HEK293T (cell line): ENCODE data around the gene ATG2A.

ENCODE experiments used
- ARNT ChIP-seq: fragments of 450-650 bp; IDR thresholded peaks from 2 replicates; pipeline ENCODE4 v1.6.1; 2017; ENCODE audit warnings: mild to moderate bottlenecking
- BHLHE40 ChIP-seq: fragments of 450-650 bp; IDR thresholded peaks from 2 replicates; pipeline ENCODE4 v1.6.1; 2016; ENCODE audit warnings: mild to moderate bottlenecking, moderate library complexity, borderline replicate concordance
- ELF4 ChIP-seq: fragments of 450-650 bp; IDR thresholded peaks from 2 replicates; pipeline ENCODE4 v1.6.1; 2017; ENCODE audit warnings: antibody characterized with exemption
- FOXA1 ChIP-seq: fragments of 450-650 bp; IDR thresholded peaks from 2 replicates; pipeline ENCODE4 v1.6.1; 2016; ENCODE audit warnings: mild to moderate bottlenecking
- FOXK2 ChIP-seq: fragments of 450-650 bp; IDR thresholded peaks from 2 replicates; pipeline ENCODE4 v1.6.1; 2016; ENCODE audit warnings: mild to moderate bottlenecking
- FOXM1 ChIP-seq: fragments of 450-650 bp; IDR thresholded peaks from 2 replicates; pipeline ENCODE4 v1.6.1; 2017; ENCODE audit warnings: mild to moderate bottlenecking, borderline replicate concordance
- HDGF ChIP-seq: fragments of 450-650 bp; IDR thresholded peaks from 2 replicates; pipeline ENCODE4 v1.6.1; 2017; ENCODE audit warnings: antibody characterized with exemption, borderline replicate concordance
- SP1 ChIP-seq: fragments of 450-650 bp; IDR thresholded peaks from 2 replicates; pipeline ENCODE4 v1.6.1; 2017
- TARDBP ChIP-seq: fragments of 450-650 bp; IDR thresholded peaks from 2 replicates; pipeline ENCODE4 v1.6.1; 2016
- TF ChIP-seq, protein P1 (sequence below): fragments of 450-650 bp; IDR thresholded peaks from 2 replicates; pipeline ENCODE4 v1.6.1; 2016

DNA sequence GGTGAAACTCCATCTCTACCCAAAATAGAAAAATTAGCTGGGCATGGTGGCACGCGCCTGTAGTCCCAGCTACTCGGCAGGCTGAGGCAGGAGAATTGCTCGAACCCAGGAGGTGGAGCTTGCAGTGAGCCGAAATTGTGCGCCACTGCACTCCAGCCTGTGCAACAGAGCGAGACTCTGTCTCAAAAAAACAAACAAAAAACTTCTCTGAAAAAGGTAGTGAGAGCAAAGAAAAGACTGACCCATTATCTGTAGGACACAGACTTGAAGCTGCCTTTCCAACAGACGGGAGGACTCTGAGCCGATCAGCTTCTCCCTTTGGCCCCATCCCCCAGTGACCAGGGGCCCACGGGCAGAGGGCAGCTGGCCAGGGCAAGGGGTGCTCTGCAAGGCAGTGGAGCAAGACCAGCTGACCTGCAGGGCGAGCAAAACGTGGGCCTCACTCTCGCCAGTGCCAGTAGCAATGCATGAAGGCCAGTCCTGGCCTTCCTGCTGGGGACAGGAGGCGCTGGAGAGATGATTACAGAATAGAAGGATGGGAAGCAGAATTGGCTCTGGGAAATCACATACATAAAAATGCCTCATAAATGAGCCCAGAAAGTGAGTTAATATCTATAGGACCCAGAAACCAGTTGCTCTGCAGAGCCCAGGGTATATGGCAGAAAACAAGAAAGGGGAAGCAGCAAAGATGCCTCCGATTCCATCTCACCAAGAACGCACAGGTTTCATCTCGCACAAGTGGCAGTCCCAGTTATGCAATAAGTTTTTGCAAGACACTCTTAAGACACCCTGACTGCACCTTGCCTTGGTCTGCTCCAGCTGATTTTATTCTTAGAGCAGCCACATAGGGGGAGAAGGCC is 41.4 kb downstream of the ATG2A start:
- no peak for TF ChIP-seq FOXK2
- no peak for TF ChIP-seq ELF4
- TF ChIP-seq TARDBP, result no peak
- TF ChIP-seq, protein P1, sequence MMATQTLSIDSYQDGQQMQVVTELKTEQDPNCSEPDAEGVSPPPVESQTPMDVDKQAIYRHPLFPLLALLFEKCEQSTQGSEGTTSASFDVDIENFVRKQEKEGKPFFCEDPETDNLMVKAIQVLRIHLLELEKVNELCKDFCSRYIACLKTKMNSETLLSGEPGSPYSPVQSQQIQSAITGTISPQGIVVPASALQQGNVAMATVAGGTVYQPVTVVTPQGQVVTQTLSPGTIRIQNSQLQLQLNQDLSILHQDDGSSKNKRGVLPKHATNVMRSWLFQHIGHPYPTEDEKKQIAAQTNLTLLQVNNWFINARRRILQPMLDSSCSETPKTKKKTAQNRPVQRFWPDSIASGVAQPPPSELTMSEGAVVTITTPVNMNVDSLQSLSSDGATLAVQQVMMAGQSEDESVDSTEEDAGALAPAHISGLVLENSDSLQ, result no peak
- no peak for TF ChIP-seq FOXM1
- no peak for TF ChIP-seq FOXA1
- TF ChIP-seq ARNT, result no peak
- no peak for TF ChIP-seq BHLHE40
- TF ChIP-seq SP1, result no peak
- TF ChIP-seq HDGF, result no peak
